SIG-M5 (cell line): ENCODE data around the gene MANSC4.

Experiments used
- DNase-seq: peaks from one replicate; lab custom pipeline; 2025; lab: John Stamatoyannopoulos, UW

MANSC4 gene

DNA sequence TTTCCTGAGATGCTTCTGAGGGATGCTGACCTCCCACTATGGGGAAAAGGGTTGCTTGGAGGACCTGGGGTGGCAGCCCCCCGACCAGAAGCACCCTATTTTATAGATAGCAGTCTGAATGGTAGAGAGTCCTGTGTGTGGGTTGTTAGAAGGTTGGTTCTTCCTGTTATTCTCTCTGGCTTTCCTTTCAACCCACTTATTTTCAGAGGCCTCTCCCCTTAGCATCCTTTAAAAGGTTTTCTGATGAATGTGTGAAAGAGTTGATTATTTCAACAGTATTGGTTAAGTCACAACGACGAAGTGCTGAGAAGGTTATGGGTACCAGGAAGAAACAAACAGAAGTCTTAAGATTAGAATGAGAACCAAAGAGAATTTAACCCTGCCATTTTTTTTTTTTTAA is 20.8 kb upstream of the MANSC4 start:
- DNase-seq, result no peak

DNA sequence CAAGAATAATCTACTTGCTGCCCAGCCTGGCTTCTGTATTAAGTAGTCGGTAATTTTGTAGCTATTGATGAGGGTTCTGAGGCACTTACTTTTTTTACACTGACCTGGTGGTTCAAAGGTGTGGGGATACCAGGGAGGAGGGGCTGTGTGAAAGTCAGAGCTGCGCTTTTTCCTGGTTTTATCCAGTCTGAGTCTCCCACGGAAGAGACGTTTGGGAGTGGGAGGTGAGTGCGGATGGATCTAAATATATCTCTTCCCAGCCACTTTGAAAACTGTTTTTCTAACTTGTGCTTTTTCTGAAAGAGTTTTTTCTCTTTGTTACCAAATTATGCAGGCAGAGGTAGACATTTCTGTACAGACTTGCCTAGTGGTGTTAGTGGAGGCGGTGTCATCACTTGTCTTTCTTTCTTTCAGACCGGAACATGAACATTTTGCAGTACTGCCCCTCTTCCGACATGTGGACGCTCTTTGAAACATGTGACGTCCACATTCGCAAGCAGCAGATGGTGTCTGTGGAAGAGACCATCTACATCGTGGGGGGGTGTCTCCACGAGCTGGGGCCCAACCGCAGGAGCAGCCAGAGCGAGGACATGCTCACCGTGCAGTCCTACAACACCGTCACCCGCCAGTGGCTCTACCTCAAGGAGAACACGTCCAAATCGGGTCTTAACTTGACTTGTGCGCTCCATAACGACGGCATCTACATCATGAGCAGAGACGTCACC is 17.4 kb upstream of the MANSC4 start:
- DNase-seq, result no peak

DNA sequence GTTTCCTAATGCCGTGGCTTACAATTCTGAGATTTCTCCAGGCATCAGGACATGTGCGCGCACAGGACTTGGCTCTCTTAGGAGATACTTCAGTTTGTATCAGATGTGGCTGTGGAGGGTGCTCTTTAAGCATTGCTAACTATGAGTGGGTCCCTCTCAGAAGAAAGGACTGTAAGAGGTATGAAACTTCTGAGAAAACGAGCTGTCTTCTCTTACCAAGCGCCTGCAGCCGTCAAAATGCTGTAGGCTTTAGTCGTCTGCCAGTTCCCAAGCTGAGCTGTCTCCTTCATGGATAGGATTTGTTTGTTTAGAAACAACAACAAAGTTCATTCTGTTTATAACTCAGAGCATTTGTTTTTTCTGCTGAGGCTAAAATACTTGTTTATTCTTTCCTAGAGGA is 16.1 kb upstream of the MANSC4 start:
- no peak for DNase-seq

DNA sequence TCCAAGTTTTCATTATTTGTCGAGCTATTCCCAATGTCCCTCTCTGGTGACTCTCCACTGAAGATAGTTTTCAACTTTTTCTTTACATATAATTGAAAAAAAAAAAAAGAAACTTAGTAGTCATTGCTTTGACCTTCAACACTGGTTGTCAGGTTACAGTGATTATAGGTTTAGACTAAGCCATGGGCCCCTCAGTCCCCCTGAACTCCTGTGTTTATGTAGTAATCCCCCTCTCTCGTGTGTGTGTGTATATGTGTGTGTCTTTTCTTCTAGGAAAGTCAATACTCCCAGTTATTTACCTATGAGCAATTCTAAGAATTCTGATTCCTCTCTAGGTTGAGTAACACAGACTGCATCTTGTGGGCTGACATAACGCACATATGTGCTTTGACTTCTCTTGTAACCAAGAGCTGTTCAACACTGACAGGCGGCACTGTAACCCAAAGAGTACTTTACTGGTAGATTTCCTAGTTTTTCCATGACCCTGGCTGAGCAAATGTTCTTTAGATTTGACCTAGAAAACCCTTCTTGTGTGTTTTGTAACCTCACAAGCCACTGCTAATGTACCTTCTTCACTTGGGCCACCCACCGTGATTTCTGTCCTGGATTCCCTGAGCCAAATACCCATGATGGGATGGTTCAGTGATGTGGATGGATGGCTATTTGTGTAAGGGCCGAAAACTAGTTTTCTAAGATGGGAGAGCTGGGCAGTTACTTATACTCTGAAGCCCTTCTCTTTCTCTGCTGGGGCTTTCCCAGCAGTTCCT is 15.0 kb upstream of the MANSC4 start:
- DNase-seq, result no peak

DNA sequence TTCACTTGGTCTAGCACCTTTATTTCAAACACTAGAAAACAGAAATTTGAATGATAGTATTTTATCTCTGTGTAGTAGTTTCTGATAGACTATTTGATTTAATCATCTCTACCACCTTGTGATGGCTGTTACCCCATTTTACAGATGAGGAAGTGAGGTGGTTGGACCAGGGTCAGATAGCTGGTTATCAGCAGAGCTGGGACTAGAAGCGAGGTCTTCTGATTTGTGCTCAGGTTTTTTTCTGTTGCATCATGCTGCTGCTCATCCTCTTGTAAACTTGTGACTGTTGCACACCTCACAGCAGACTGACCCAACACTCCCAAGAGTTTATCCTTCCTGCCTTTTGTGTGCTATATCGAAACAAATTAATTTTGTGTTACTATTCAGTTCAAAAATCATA is 10.1 kb upstream of the MANSC4 start:
- DNase-seq, result no peak

DNA sequence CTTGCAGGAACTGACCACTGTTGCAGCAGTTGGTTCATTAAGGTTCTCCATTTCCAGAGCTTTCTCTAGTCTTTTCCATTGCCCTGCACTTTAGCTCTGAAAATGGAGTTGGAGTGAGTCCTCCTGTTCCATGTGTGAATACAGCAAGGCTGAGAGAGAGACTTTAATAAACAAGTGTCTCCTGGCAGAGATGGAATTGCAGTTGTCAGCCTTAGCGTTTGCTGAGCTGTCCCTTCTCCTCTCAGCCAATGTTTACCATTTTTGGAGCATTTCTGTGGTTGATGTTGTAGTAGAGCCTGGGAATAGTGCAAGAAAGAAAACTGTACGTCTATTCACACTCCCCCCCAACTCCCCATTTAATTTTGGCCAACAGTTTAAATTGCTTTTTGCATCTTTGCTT is 7.5 kb upstream of the MANSC4 start:
- DNase-seq, result no peak

DNA sequence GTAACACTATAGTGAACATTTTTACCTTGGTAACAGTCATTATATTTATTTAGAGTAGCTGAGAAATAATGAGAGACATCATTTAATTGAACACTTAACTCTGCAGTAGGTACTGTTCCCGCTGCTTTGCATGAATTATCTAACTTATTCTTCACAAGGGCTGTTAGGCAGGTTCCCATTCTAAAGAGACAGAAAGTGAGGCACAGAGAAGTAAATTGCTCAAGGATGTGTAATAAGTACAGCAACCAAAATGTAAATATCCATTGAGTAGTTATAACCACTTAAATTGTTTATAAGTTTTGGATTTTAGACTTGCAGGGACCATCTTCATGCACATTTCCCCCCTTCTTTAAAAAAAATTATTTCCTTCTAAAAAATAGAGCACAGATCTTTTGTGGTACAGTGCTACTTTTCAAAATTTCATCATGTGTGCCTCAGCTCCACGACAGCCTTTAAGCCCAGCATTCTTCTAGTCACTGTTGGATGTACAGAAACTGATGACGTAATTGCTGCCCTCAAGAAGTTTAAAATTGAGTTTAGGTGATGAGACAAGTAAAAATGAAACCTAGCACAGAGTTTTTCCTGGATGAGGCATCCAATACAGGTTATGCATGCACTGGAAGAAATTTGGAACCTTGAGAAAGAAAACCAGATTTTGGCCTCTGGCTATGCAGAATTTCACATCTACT is 6.0 kb upstream of the MANSC4 start:
- DNase-seq, result peak; percentile 58

DNA sequence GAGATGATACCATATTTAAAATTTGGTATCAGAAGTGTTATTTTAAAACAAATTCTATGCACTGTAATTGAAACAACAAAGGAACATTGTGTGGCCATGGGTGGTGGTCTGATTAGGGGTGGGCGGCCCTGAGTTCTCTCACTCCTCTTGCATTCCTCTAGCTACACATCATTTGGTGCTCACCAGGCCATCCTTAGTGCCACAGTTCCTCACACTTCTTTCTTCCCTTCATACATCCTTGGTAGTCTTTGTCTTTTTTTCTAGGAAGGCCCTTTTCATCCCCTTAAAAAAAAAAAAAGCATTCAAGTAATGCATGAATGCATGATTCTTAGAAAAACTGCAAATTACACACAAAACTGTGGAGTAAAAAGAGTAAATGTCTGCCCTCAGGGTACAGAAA is 2.4 kb upstream of the MANSC4 start:
- DNase-seq, result no peak

DNA sequence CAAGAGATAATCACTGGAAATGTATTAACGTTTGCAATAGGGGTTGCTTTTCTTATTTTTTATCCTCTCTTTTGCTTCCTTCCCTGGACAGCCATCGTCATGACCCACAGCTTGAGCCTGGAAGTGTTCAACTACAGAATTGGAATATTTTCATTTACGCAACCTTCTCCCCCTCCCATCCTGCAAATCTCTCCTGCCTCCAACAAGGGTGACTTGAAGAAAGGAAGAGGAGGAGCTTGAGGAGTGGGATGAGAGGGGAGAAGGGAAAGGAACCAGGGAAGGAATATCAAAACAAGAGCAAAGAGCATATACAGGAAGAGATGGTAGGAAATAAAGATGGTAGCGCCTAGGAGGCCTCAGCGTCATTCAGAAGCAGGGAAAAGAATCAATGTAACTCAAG is 1.6 kb upstream of the MANSC4 start:
- DNase-seq, result no peak

DNA sequence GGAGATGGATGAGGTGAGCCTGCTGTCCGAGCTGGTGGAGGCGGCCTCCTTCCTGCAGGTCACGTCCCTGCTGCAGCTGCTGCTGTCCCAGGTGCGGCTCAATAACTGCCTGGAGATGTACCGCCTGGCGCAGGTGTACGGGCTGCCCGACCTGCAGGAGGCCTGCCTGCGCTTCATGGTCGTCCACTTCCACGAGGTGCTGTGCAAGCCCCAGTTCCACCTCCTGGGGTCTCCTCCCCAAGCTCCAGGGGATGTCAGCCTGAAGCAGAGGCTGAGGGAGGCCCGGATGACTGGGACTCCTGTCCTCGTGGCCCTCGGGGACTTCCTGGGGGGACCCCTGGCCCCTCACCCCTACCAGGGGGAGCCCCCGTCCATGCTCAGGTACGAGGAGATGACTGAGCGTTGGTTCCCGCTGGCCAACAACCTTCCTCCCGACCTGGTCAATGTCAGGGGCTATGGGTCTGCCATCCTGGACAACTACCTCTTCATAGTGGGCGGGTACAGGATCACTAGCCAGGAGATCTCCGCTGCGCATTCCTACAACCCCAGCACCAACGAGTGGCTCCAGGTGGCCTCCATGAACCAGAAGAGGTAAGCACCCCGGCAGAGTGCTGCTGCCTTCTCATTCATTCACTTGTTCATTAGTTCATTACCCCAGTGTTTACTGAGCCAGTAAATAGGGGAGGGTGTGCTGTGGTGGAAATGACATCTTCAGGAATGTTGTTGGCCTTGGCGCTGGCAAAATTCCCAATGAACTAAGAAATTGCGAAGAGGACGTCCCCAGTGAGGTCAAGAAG is 774 bp upstream of the MANSC4 start:
- no peak for DNase-seq

DNA sequence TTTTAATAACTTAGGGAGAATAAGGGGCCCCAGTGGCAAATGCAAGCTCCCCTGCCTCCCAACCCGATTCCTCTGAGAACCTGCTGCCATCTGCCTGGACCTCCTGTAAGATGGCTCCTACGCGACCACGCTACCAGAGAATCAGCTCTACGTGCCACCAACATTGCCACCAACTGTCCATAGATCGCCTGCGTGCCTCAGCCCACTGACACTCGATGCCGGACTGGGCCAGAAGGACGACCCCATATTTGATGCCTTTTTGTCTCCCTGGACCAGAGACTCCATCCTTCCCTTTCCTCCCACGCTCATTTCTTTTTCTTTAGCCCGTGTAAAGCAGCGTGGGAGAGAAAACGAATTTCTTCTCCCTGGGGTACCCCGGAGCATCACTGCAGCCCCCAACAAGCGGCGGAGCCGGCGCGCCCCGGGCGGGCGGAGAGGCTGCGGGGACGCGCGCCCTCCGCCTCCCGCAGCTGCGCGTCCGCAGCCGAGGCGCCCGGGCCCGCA is 568 bp downstream of the MANSC4 start:
- DNase-seq, result no peak

DNA sequence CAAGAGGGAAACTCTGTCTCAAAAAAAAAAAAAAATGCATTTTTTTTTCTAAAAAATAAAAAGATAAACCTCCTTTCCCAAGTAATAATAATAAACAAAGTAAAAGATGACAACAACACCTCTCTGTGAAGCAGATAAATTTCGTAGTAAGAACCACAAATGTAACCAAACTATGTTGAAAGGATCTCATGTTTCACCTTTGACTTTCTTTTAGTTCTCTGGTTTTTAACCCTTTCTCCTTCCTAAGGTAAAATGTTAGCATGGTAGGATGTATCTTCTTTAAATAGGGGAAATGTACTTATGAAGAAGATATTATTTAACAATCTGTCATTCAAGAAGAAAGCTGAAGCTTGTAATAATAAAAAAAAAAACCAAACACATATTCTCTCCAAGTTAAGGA is 1.8 kb downstream of the MANSC4 start:
- no peak for DNase-seq

DNA sequence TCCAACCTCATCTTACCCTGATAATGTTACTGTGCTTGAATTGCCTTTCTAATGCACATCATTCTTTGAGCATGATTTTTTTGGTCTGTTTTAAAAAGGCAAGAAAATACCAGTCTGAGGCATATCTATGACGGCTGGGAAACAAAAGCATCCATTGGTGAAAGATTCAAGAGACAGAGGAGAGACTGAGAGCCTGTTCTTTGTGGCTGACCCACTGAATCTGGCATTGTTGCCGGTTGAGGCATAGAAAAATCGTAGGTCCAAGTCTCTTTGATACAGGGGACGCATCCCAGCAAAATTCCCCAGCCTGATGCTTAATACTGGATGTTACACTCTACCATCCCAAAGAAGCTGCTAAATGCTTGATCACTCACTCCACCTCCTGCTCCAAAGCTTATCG is 2.9 kb downstream of the MANSC4 start:
- DNase-seq, result no peak

DNA sequence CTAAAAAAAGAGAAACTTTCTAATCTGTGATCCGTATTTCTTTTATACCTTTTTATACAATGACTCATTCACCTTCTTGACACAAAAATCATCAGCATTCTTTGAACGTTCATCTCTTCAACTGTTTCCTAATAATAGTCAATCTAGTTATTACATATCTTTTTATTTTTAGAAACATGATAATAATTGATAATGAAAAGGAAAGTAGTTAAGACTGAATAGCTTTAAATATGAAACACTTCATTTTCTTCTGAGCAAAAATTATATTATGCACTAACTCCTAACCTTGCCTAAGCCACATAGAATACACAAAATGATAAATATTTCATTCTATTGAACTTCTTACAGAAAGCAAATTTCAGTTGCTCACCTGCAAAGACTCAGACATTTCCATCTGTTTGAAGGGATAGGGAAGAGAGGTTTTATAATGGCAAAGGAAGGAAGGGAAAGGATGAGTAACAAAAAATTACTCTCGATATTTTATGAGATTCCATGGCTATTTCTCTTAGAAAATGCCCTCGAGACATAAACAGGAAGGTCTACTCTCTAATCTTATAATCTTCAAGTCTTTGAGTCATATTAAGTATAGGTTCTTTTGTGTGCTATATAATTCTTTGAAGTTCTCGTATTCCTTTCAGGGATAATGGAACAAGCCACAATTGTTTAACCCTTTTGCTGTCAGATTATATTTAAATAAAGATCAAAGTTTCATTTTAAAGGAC is 7.5 kb downstream of the MANSC4 start:
- DNase-seq, result no peak

DNA sequence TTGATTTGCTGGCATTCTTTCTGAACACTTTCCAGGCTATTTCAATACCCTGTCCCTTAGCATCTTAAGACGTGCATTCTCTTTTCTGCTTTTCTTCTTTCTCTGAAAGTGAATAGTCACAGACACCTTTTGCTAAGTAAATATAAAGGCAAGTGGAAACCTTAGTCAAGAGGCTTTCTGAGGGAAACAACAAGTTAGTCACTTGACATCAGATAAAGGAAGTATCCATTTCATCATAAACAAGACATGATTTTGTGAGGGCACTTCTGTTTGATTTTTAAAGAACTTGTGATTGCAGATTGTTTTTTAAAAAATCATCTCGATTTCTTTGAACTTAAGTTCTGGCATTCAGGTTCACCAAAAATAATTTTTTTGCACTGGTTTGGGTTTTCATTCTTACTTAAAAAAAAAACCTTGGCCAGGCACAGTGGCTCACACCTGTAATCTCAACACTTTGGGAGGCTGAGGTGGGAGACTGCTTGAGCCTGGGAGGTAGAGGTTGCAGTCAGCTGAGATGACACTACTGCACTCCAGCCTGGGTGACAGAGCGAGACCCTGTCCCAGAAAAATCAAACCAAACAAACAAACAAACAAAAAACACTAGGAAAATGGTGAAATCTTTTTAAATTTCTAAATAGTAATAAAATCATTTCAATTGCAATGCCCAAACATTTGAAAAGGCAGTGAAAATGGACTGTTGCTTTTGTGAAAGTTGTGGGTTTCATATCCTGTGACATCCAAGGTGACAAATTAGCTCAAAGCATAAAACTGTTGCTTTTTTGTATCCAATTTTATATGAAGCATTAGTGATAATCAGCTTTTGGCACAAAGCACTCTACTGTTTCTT is 8.3 kb downstream of the MANSC4 start:
- no peak for DNase-seq

DNA sequence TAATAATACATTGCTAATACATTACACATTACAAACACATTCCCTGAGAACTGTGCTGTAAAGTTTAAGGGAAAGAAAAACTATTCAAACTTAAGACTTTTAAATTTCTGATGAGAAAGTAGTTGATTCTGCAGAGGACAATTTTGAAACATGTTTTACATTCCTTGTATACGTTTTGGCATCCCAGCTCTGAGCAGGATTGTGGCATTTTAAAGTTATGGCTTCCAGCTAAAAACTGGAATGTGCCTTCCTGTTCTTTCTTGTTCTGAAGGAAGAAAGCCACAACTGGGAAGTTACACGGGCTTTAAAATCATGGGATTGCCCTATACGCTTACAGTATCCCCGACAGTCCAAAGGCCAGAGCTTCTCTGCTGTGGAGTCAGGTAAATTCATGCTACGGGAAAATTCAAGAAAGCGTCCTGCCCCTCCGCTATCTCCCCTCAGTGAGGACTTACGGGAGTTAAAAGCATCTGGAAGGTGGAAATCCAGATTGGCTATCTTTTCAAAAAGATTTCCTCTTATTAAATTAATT is 10.8 kb downstream of the MANSC4 start:
- DNase-seq, result no peak

DNA sequence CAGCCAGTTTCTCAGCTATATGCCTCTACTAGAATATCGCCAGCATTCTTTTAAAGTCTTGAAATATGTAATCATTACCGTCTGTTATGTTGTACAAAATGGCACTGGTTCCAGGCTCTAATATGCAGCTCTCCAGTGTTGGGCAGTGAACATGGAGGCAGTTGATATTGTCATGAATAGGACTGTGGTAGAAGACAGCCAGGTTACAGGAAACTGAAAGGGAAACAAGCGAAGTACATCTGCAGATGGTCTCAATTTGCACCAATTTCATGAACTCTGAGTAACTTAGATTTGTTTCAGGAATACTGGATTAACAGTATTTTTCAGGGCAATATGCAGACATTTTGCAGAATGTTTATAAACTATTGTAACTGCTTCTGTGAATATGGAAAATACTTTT is 13.4 kb downstream of the MANSC4 start:
- DNase-seq, result no peak

DNA sequence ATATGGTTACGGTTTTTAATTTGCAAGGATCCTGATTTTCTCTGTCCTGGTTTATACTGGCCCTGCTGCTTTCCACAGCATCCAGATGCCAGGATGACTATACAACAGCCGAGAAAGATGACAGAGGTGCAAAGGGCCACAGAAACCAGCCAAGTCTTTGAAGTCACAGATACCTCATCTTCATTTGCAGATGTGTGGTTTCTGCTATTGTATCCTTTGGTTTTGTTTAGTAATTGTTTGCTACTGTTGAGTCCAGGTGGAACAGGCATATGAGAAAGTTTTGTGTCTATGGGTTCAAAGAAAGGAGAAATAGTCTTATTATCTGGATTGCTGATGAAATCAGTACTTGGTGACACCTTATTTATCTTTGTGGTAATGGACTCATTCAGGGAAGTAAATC is 17.3 kb downstream of the MANSC4 start:
- DNase-seq, result no peak

DNA sequence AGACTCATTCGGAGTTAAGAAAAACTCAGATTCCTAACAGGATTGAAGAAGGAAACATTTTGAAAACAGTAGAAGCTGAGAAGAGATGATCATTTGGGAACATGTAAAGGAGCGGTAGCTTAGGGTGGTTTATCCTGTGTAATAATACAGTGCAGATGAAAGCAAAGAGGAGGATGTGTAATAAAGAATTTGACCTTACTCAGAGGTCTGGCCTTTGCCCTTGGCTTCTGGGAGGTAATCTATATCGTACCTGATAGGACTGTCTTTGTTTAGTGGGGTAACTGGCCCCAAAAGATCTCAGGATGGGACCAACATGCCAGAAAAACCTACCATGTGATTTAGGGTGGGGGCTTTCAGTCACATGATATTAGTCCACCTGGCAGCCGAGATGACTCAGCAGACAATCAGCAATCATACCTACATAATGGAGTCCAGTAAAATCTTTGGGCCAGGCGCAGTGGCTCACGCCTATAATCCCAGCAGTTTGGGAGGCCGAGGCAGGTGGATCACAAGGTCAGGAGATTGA is 23.3 kb downstream of the MANSC4 start:
- DNase-seq, result no peak

DNA sequence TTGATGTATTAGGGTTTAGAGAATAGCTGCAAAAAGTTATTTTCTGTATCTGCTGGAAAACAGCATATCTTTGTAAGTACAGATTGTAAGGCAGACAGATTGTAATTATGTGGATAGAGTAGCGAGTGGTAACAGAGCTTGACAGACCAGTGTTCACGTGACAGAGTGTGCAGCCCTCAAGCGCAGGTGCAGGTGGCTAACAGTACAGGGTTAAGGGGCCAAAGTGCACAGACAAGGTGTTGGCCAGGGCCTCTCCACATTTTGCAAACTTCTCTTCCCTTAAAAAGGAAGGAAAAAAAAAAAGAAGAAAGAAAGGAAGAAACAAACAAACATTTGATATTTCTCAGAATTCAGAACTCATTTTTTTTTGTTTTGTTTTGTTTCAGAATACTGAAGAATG is 25.2 kb downstream of the MANSC4 start:
- no peak for DNase-seq
